H9 (cell line): ENCODE data around the gene FAM222B. TPM values are rescaled to one million over a fixed set of nuclear protein-coding genes. Genes with fewer than 3 reads are reported as not detected.
A peak's percentile ranks its signal among the peaks of the same experiment; 100 is the strongest.

ENCODE experiments used
- DNase-seq: peaks from one replicate; pipeline ENCODE4 v3.0.0-alpha.2; 2017
- H2AFZ ChIP-seq: one replicate; pipeline ENCODE4 v1.6.1; 2013; ENCODE audit warnings: mild to moderate bottlenecking, low read length, control low read depth, moderate library complexity
- H2AK5ac ChIP-seq: 2 replicates; pipeline ENCODE4 v1.6.1; 2013; ENCODE audit warnings: low read length, control low read depth, mixed read lengths; ENCODE audit not compliant: insufficient read length
- H2BK120ac ChIP-seq: one replicate; pipeline ENCODE4 v1.6.1; 2013; ENCODE audit warnings: low read depth, mild to moderate bottlenecking, low read length, control low read depth, inconsistent platforms; ENCODE audit not compliant: poor library complexity, severe bottlenecking
- H2BK12ac ChIP-seq: 2 replicates; pipeline ENCODE4 v1.6.1; 2013; ENCODE audit warnings: low read length, control low read depth, mixed read lengths, low read depth; ENCODE audit not compliant: insufficient read length
- H2BK15ac ChIP-seq: 2 replicates; pipeline ENCODE4 v1.6.1; 2013; ENCODE audit warnings: low read depth, low read length, control low read depth
- H2BK20ac ChIP-seq: one replicate; pipeline ENCODE4 v1.6.1; 2013; ENCODE audit warnings: low read depth, mild to moderate bottlenecking, low read length, control low read depth, inconsistent platforms; ENCODE audit not compliant: poor library complexity, severe bottlenecking
- H2BK5ac ChIP-seq: 2 replicates; pipeline ENCODE4 v1.6.1; 2013; ENCODE audit warnings: low read length, control low read depth, mixed read lengths; ENCODE audit not compliant: insufficient read length
- H3K14ac ChIP-seq: 2 replicates; pipeline ENCODE4 v1.6.1; 2013; ENCODE audit warnings: low read length, control low read depth; ENCODE audit not compliant: insufficient read depth
- H3K18ac ChIP-seq: 2 replicates; pipeline ENCODE4 v1.6.1; 2013; ENCODE audit warnings: low read depth, mild to moderate bottlenecking, mixed read lengths, low read length, control low read depth; ENCODE audit not compliant: insufficient read length
- H3K23ac ChIP-seq: 2 replicates; pipeline ENCODE4 v1.6.1; 2013; ENCODE audit warnings: low read length, control low read depth, mixed read lengths, low read depth; ENCODE audit not compliant: insufficient read length
- H3K23me2 ChIP-seq: 2 replicates; pipeline ENCODE4 v1.6.1; 2013; ENCODE audit warnings: low read depth, mild to moderate bottlenecking, mixed read lengths, low read length, control low read depth; ENCODE audit not compliant: insufficient read length, poor library complexity, severe bottlenecking
- H3K27ac ChIP-seq: 2 replicates; pipeline ENCODE4 v1.5.1; 2013; ENCODE audit warnings: low read length, control low read depth, mixed read lengths, low read depth; ENCODE audit not compliant: insufficient read length
- H3K27me3 ChIP-seq: 2 replicates; pipeline ENCODE4 v1.6.1; 2013; ENCODE audit warnings: low read length, control low read depth, inconsistent platforms; ENCODE audit not compliant: insufficient read depth
- H3K4ac ChIP-seq: 2 replicates; pipeline ENCODE4 v1.6.1; 2013; ENCODE audit warnings: low read depth, mild to moderate bottlenecking, control low read depth, inconsistent platforms, low read length, moderate library complexity
- H3K4me1 ChIP-seq: 2 replicates; pipeline ENCODE4 v1.6.1; 2013; ENCODE audit warnings: low read length, control low read depth, inconsistent platforms; ENCODE audit not compliant: insufficient read depth
- H3K4me2 ChIP-seq: 2 replicates; pipeline ENCODE4 v1.6.1; 2013; ENCODE audit warnings: low read length, control low read depth, mixed read lengths; ENCODE audit not compliant: insufficient read length, insufficient read depth
- H3K56ac ChIP-seq: 2 replicates; pipeline ENCODE4 v1.6.1; 2013; ENCODE audit warnings: low read depth, mild to moderate bottlenecking, mixed read lengths, low read length, control low read depth; ENCODE audit not compliant: insufficient read length
- H3K79me1 ChIP-seq: 2 replicates; pipeline ENCODE4 v1.6.1; 2013; ENCODE audit warnings: low read depth, mild to moderate bottlenecking, moderate library complexity, low read length, control low read depth, inconsistent platforms; ENCODE audit not compliant: insufficient read depth, poor library complexity, severe bottlenecking
- H3K79me2 ChIP-seq: 2 replicates; pipeline ENCODE4 v1.6.1; 2013; ENCODE audit warnings: low read length, control low read depth, inconsistent platforms; ENCODE audit not compliant: insufficient read depth
- H3K9ac ChIP-seq: 2 replicates; pipeline ENCODE4 v1.6.1; 2013; ENCODE audit warnings: low read length, control low read depth, mixed read lengths; ENCODE audit not compliant: insufficient read length; ENCODE audit errors: extremely low read depth
- H3K9me3 ChIP-seq: one replicate; pipeline ENCODE4 v1.6.1; 2013; ENCODE audit warnings: low read depth, low read length, inconsistent platforms; ENCODE audit not compliant: control insufficient read depth
- H3T11ph ChIP-seq: one replicate; pipeline ENCODE4 v1.6.1; 2013; ENCODE audit warnings: mild to moderate bottlenecking, low read length, control low read depth, inconsistent platforms
- H4K20me1 ChIP-seq: one replicate; pipeline ENCODE4 v1.6.1; 2013; ENCODE audit not compliant: control insufficient read depth, insufficient read length, insufficient read depth
- H4K5ac ChIP-seq: 2 replicates; pipeline ENCODE4 v1.6.1; 2013; ENCODE audit warnings: low read depth, mild to moderate bottlenecking, mixed read lengths, low read length, control low read depth; ENCODE audit not compliant: insufficient read length
- H4K8ac ChIP-seq: replicated peaks from 2 replicates; pipeline ENCODE4 v1.6.1; 2013; ENCODE audit warnings: low read length, control low read depth, mixed read lengths, low read depth; ENCODE audit not compliant: insufficient read length
- H4K91ac ChIP-seq: 2 replicates; pipeline ENCODE4 v1.6.1; 2013; ENCODE audit warnings: low read depth, mild to moderate bottlenecking, moderate library complexity, mixed read lengths, low read length, control low read depth; ENCODE audit not compliant: insufficient read length
- H3K27ac Mint-ChIP-seq, 3 experiments: 2 replicates in 2 of 3; 3 replicates in 1 of 3; pipeline ENCODE4 v1.8.0; 2020 to 2021; ENCODE audit warnings: mixed read lengths in 3 of 3, mild to moderate bottlenecking in 1 of 3, moderate library complexity in 1 of 3
- H3K27me3 Mint-ChIP-seq: 2 replicates; pipeline ENCODE4 v1.8.0; 2021; ENCODE audit warnings: low read depth, mild to moderate bottlenecking, moderate library complexity, mixed read lengths
- H3K36me3 Mint-ChIP-seq, 3 experiments: 2 replicates in 2 of 3; 3 replicates in 1 of 3; pipeline ENCODE4 v1.8.0; 2020 to 2021; ENCODE audit warnings: low read depth in 3 of 3, mixed read lengths in 3 of 3; ENCODE audit not compliant: insufficient read depth in 1 of 3
- H3K4me1 Mint-ChIP-seq, 2 experiments: 2 replicates each; pipeline ENCODE4 v1.8.0; 2020; ENCODE audit warnings: mixed read lengths in 2 of 2
- H3K4me3 Mint-ChIP-seq, 2 experiments: 2 replicates in 1 of 2; 3 replicates in 1 of 2; pipeline ENCODE4 v1.8.0; 2020 to 2021; ENCODE audit warnings: mild to moderate bottlenecking in 2 of 2, mixed read lengths in 2 of 2, moderate library complexity in 1 of 2
- H3K9me3 Mint-ChIP-seq, 2 experiments: 2 replicates in 1 of 2; 3 replicates in 1 of 2; pipeline ENCODE4 v1.8.0; 2020; ENCODE audit warnings: mild to moderate bottlenecking in 2 of 2, mixed read lengths in 2 of 2, moderate library complexity in 1 of 2
- WGBS: extraction: QIAGEN DNeasy Blood & Tissue Kit; methylation state at CpG from one replicate; pipeline ENCODE4 v1.1.7; 2013; ENCODE audit warnings: missing lambda C conversion rate, low lambda C conversion rate, mixed read lengths; ENCODE audit not compliant: insufficient read length; ENCODE audit errors: extremely low coverage; 5-methylcytosine and 5-hydroxymethylcytosine counted together
- total RNA-seq: library from RNA; stranded (reverse); gene quantifications from 2 replicates; pipeline ENCODE4 v1.2.1, GENCODE V29; 2021
- TF ChIP-seq, protein P1 (sequence below): fragments of 200-600 bp; sonication (generic); conservative IDR thresholded peaks from 3 replicates; pipeline ENCODE4 v1.8.0; 2021; ENCODE audit warnings: antibody characterized with exemption, mild to moderate bottlenecking

FAM222B gene
- total RNA-seq, 1 experiment from 2014 or later, result 76.1 TPM

DNA sequence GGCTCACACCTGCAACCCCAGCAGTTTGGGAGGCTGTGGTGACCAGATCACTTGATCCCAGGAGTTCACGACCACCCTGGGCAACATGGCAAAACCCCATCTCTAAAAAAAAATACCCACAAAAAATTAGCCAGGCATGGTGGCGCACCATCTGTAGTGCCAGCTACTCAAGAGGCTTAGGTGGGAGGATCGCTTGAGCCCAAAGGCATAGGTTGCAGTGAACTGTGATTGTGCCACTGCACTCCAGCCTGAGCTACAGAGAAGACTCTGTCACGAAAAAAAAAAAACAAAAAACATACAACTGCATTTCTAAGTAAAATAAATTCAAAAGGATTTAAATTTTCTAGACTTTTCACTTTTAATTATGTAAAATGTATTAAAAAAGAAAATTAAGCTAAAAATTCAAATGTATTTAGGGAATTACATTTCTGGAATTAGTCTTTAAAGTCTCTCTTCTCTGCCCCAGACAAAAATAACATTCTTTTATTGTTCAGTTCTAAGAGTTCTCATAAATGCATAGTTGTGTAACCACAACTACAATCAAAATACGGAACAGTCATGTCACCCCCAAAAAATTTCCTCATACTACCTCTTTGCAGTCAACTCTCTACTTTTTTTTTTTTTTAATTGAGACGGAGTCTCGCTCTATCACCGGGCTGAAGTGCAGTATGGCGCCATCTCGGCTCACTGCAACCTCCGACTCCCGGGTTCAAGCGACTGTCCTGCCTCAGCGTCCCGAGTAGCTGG is 14.1 kb downstream of the FAM222B start:
- Histone ChIP-seq H3K79me2 (peaks cover 2% of the 10 kb centered on the region; the same call in 1 of the 2 replicates), H2AK5ac (no peak overlapping the region), H4K91ac (no peak overlapping the region), H2BK15ac (no peak overlapping the region), H3T11ph (no peak overlapping the region), H3K9me3 (no peaks in the 10 kb centered on the region), H3K9ac (no peak overlapping the region), H3K4ac (no peak overlapping the region), H3K79me1 (peaks cover 3% of the 10 kb centered on the region), H3K27ac (no peak overlapping the region), H3K56ac (no peak overlapping the region), H3K4me2 (no peak overlapping the region), H4K20me1 (no peaks in the 10 kb centered on the region), H2BK20ac (no peak overlapping the region), H2BK12ac (no peak overlapping the region), H3K4me1 (no peaks in the 10 kb centered on the region), H3K27me3 (no peaks in the 10 kb centered on the region), H3K14ac (no peak overlapping the region), H3K23me2 (no peaks in the 10 kb centered on the region), H4K5ac (no peak overlapping the region), H4K8ac (no peak overlapping the region), H3K18ac (no peak overlapping the region), H2BK5ac (no peak overlapping the region), H2BK120ac (no peak overlapping the region), H2AFZ (no peak overlapping the region), H3K23ac (no peak overlapping the region)
- peak overlapping the region in 2 of 3 experiments; percentile 62 to 85; a peak in 3 of 7 replicates for H3K27ac Mint-ChIP-seq
- peaks cover 8 to 19% (median 9%) of the 10 kb centered on the region in 3 experiments; a peak in 6 of 7 replicates for H3K36me3 Mint-ChIP-seq
- WGBS, result no CpG with 5 or more reads among the region's 15 CpGs
- TF ChIP-seq, protein P1, sequence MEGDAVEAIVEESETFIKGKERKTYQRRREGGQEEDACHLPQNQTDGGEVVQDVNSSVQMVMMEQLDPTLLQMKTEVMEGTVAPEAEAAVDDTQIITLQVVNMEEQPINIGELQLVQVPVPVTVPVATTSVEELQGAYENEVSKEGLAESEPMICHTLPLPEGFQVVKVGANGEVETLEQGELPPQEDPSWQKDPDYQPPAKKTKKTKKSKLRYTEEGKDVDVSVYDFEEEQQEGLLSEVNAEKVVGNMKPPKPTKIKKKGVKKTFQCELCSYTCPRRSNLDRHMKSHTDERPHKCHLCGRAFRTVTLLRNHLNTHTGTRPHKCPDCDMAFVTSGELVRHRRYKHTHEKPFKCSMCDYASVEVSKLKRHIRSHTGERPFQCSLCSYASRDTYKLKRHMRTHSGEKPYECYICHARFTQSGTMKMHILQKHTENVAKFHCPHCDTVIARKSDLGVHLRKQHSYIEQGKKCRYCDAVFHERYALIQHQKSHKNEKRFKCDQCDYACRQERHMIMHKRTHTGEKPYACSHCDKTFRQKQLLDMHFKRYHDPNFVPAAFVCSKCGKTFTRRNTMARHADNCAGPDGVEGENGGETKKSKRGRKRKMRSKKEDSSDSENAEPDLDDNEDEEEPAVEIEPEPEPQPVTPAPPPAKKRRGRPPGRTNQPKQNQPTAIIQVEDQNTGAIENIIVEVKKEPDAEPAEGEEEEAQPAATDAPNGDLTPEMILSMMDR, result no peak
- H3K9me3 Mint-ChIP-seq, result no peaks in the 10 kb centered on the region
- no peaks in the 10 kb centered on the region for H3K4me1 Mint-ChIP-seq
- no peak for DNase-seq
- no peak overlapping the region for H3K4me3 Mint-ChIP-seq
- no peaks in the 10 kb centered on the region for H3K27me3 Mint-ChIP-seq
